ENCODE measurements around the gene UBR3. TPM values are rescaled to one million over a fixed set of nuclear protein-coding genes. Genes with fewer than 3 reads are reported as not detected.

The UBR3 gene
- total RNA-seq, 1 donor from 2014 or later: 30.9 TPM

- Mint-ChIP-seq H3K4me3 (ENCODE audit: unreplicated experiment) (no peak overlapping the region), H3K27me3 (ENCODE audit: low read depth) (no peaks in the 10 kb centered on the region), H3K27ac (ENCODE audit: unreplicated experiment) (no peak overlapping the region), H3K4me1 (ENCODE audit: low read depth) (no peaks in the 10 kb centered on the region), H3K36me3 (ENCODE audit: low read depth) (peaks cover 26% of the 10 kb centered on the region), H3K9me3 (ENCODE audit: low read depth) (peaks cover 22% of the 10 kb centered on the region)
- DNase-seq (ENCODE audit: low spot score): no peak
- TF ChIP-seq CTCF (IDR thresholded peaks at IDR 0.05): no peak
Observed at GRCh38 chr2:169979025-169979424, 151.8 kb downstream of the UBR3 start.

DNA sequence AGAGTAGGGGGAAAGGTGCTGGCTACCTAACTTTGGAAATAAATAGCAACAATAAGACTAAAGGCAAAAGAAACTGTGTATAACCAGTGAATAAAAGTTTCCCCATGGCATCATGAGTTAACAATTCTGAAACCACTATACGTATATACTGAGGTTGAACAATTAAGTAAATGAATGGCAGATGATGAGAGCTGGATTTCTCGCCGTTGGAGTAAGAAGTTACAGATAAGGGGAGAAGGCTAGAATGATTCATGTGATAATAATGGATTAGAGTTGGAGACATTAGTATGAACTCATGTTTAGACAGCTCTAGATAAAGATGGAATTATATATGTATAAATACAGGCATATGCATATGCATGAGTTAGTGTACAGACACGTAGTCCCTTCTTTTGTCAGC is 152.7 kb downstream of the UBR3 start:
- DNase-seq (ENCODE audit: low spot score): no peak
- Mint-ChIP-seq H3K27ac (ENCODE audit: unreplicated experiment) (no peak overlapping the region), H3K4me1 (ENCODE audit: low read depth) (no peaks in the 10 kb centered on the region), H3K4me3 (ENCODE audit: unreplicated experiment) (no peak overlapping the region), H3K27me3 (ENCODE audit: low read depth) (no peaks in the 10 kb centered on the region), H3K9me3 (ENCODE audit: low read depth) (peaks cover 20% of the 10 kb centered on the region), H3K36me3 (ENCODE audit: low read depth) (peaks cover 26% of the 10 kb centered on the region)
- no peak for TF ChIP-seq CTCF (IDR thresholded peaks at IDR 0.05)

DNA sequence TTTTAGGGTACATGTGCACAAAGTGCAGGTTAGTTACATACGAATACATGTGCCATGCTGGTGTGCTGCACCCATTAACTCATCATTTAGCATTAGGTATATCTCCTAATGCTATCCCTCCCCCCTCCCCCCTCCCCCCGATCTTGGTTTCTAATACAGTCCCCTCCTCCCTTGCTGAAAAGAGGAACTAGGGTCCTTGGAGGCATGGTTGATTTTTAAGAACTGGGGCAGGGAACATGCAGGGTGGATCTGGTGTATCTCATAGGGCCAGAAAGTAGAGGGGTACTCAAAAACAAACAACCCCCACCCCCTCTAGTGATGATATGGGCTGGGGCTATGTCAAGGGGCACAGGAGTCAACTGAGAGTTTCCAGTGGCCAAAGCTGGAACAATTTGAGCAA is 153.4 kb downstream of the UBR3 start:
- no peak for DNase-seq (ENCODE audit: low spot score)
- Mint-ChIP-seq H3K4me1 (ENCODE audit: low read depth) (no peaks in the 10 kb centered on the region), H3K9me3 (ENCODE audit: low read depth) (peaks cover 14% of the 10 kb centered on the region), H3K4me3 (ENCODE audit: unreplicated experiment) (no peak overlapping the region), H3K27me3 (ENCODE audit: low read depth) (no peaks in the 10 kb centered on the region), H3K36me3 (ENCODE audit: low read depth) (peaks cover 20% of the 10 kb centered on the region), H3K27ac (ENCODE audit: unreplicated experiment) (no peak overlapping the region)
- no peak for TF ChIP-seq CTCF (IDR thresholded peaks at IDR 0.05)

GRCh38 chr2:169982929-169983328 is 155.7 kb downstream of the UBR3 start:
- Mint-ChIP-seq H3K4me3 (ENCODE audit: unreplicated experiment) (no peak overlapping the region), H3K27me3 (ENCODE audit: low read depth) (no peaks in the 10 kb centered on the region), H3K27ac (ENCODE audit: unreplicated experiment) (no peak overlapping the region), H3K9me3 (ENCODE audit: low read depth) (no peaks in the 10 kb centered on the region), H3K4me1 (ENCODE audit: low read depth) (no peaks in the 10 kb centered on the region), H3K36me3 (ENCODE audit: low read depth) (peaks cover 5% of the 10 kb centered on the region)
- no peak for DNase-seq (ENCODE audit: low spot score)
- no peak for TF ChIP-seq CTCF (IDR thresholded peaks at IDR 0.05)

DNA sequence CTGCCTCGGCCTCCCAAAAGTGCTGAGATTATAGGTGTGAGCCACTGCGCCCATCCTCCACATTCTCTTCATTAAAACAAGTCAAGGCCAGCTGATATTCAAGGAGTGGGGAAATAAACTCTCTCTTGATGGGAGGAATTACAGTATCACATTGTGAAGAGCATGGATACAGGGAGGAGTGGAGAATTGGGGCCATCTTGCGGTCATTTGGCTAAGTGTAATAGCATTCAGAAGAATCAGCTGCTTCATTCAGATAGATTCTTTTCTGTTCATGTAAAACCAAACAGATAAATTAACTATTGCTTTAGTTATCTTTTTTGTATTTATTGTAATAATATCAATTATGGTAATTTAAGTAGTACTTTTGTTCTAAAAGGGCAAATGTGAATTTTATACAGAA is 156.3 kb downstream of the UBR3 start:
- Mint-ChIP-seq H3K27ac (ENCODE audit: unreplicated experiment) (no peak overlapping the region), H3K36me3 (ENCODE audit: low read depth) (peaks cover 4% of the 10 kb centered on the region), H3K9me3 (ENCODE audit: low read depth) (no peaks in the 10 kb centered on the region), H3K4me3 (ENCODE audit: unreplicated experiment) (no peak overlapping the region), H3K4me1 (ENCODE audit: low read depth) (no peaks in the 10 kb centered on the region), H3K27me3 (ENCODE audit: low read depth) (no peaks in the 10 kb centered on the region)
- DNase-seq (ENCODE audit: low spot score): no peak
- peak; percentile 27 for TF ChIP-seq CTCF (IDR thresholded peaks at IDR 0.05)

Data from chondrocyte (in vitro differentiated cells).